IPS-15b (cell line): ENCODE results near the gene MGST2.

Source experiments
- H3K27me3 ChIP-seq: one replicate; pipeline ENCODE4 v1.6.1; 2013; ENCODE audit warnings: low read length; ENCODE audit not compliant: control insufficient read depth, insufficient read depth
- H3K36me3 ChIP-seq: one replicate; pipeline ENCODE4 v1.6.1; 2013; ENCODE audit warnings: low read length; ENCODE audit not compliant: control insufficient read depth, insufficient read depth
- H3K4me1 ChIP-seq: one replicate; pipeline ENCODE4 v1.6.1; 2013; ENCODE audit warnings: mild to moderate bottlenecking, low read length; ENCODE audit not compliant: control insufficient read depth, insufficient read depth
- H3K4me3 ChIP-seq: one replicate; pipeline ENCODE4 v1.5.1; 2013; ENCODE audit warnings: low read depth, low read length
- H3K9ac ChIP-seq: one replicate; pipeline ENCODE4 v1.6.1; 2013; ENCODE audit warnings: low read depth, mild to moderate bottlenecking, low read length
- H3K9me3 ChIP-seq: one replicate; pipeline ENCODE4 v1.6.1; 2013; ENCODE audit warnings: mild to moderate bottlenecking, low read length; ENCODE audit not compliant: control insufficient read depth, insufficient read depth

Gene MGST2

GRCh38 chr4:139675651-139676050 is 10.0 kb downstream of the MGST2 start:
- H3K4me1 ChIP-seq = peaks cover 4% of the 10 kb centered on the region
- H3K27me3 ChIP-seq = no peaks in the 10 kb centered on the region
- no peaks in the 10 kb centered on the region for H3K9me3 ChIP-seq
- H3K9ac ChIP-seq = no peak overlapping the region
- no peak overlapping the region for H3K4me3 ChIP-seq
- no peaks in the 10 kb centered on the region for H3K36me3 ChIP-seq

GRCh38 chr4:139676365-139676764 is 10.7 kb downstream of the MGST2 start:
- Histone ChIP-seq H3K9me3 (no peaks in the 10 kb centered on the region), H3K4me3 (no peak overlapping the region), H3K4me1 (peaks cover 4% of the 10 kb centered on the region), H3K9ac (no peak overlapping the region), H3K27me3 (no peaks in the 10 kb centered on the region), H3K36me3 (no peaks in the 10 kb centered on the region)

GRCh38 chr4:139676913-139677585 is 11.4 kb downstream of the MGST2 start:
- Histone ChIP-seq H3K9me3 (no peaks in the 10 kb centered on the region), H3K4me1 (peaks cover 3% of the 10 kb centered on the region), H3K27me3 (no peaks in the 10 kb centered on the region), H3K9ac (no peak overlapping the region), H3K36me3 (no peaks in the 10 kb centered on the region), H3K4me3 (no peak overlapping the region)

GRCh38 chr4:139682309-139682708 is 16.7 kb downstream of the MGST2 start:
- Histone ChIP-seq H3K36me3 (peaks cover 3% of the 10 kb centered on the region), H3K9ac (no peak overlapping the region), H3K4me3 (no peak overlapping the region), H3K9me3 (no peaks in the 10 kb centered on the region), H3K4me1 (no peaks in the 10 kb centered on the region), H3K27me3 (no peaks in the 10 kb centered on the region)

GRCh38 chr4:139682741-139683151 is 17.1 kb downstream of the MGST2 start:
- H3K27me3 ChIP-seq = no peaks in the 10 kb centered on the region
- no peak overlapping the region for H3K4me3 ChIP-seq
- H3K4me1 ChIP-seq = no peaks in the 10 kb centered on the region
- no peaks in the 10 kb centered on the region for H3K9me3 ChIP-seq
- peaks cover 3% of the 10 kb centered on the region for H3K36me3 ChIP-seq
- no peak overlapping the region for H3K9ac ChIP-seq

- H3K27me3 ChIP-seq = no peaks in the 10 kb centered on the region
- no peak overlapping the region for H3K9ac ChIP-seq
- H3K36me3 ChIP-seq = peaks cover 3% of the 10 kb centered on the region
- no peaks in the 10 kb centered on the region for H3K9me3 ChIP-seq
- H3K4me3 ChIP-seq = no peak overlapping the region
- H3K4me1 ChIP-seq = no peaks in the 10 kb centered on the region
These were observed 18.7 kb downstream of the MGST2 start for GRCh38 chr4:139684351-139684750.

GRCh38 chr4:139685180-139685579 is 19.6 kb downstream of the MGST2 start:
- no peaks in the 10 kb centered on the region for H3K9me3 ChIP-seq
- no peaks in the 10 kb centered on the region for H3K27me3 ChIP-seq
- peaks cover 3% of the 10 kb centered on the region for H3K36me3 ChIP-seq
- H3K4me1 ChIP-seq = no peaks in the 10 kb centered on the region
- H3K9ac ChIP-seq = no peak overlapping the region
- no peak overlapping the region for H3K4me3 ChIP-seq

- H3K4me3 ChIP-seq = no peak overlapping the region
- H3K9me3 ChIP-seq = no peaks in the 10 kb centered on the region
- H3K27me3 ChIP-seq = no peaks in the 10 kb centered on the region
- no peak overlapping the region for H3K9ac ChIP-seq
- H3K36me3 ChIP-seq = peaks cover 3% of the 10 kb centered on the region
- H3K4me1 ChIP-seq = no peaks in the 10 kb centered on the region
These were observed 20.5 kb downstream of the MGST2 start for GRCh38 chr4:139686130-139686529.

- no peak overlapping the region for H3K4me3 ChIP-seq
- H3K9me3 ChIP-seq = no peaks in the 10 kb centered on the region
- no peaks in the 10 kb centered on the region for H3K4me1 ChIP-seq
- H3K9ac ChIP-seq = no peak overlapping the region
- no peaks in the 10 kb centered on the region for H3K27me3 ChIP-seq
- H3K36me3 ChIP-seq = peaks cover 3% of the 10 kb centered on the region
These were observed 21.4 kb downstream of the MGST2 start for GRCh38 chr4:139686988-139687387.

GRCh38 chr4:139689093-139689722 is 23.6 kb downstream of the MGST2 start:
- Histone ChIP-seq H3K4me1 (no peaks in the 10 kb centered on the region), H3K9me3 (no peaks in the 10 kb centered on the region), H3K36me3 (no peaks in the 10 kb centered on the region), H3K4me3 (no peak overlapping the region), H3K27me3 (no peaks in the 10 kb centered on the region), H3K9ac (no peak overlapping the region)

- no peak overlapping the region for H3K9ac ChIP-seq
- no peaks in the 10 kb centered on the region for H3K27me3 ChIP-seq
- no peaks in the 10 kb centered on the region for H3K36me3 ChIP-seq
- H3K9me3 ChIP-seq = no peaks in the 10 kb centered on the region
- H3K4me1 ChIP-seq = no peaks in the 10 kb centered on the region
- H3K4me3 ChIP-seq = no peak overlapping the region
These were observed 24.8 kb downstream of the MGST2 start for GRCh38 chr4:139690419-139690818.

GRCh38 chr4:139692309-139693012 is 26.8 kb downstream of the MGST2 start:
- H3K4me1 ChIP-seq = no peaks in the 10 kb centered on the region
- H3K4me3 ChIP-seq = no peak overlapping the region
- no peaks in the 10 kb centered on the region for H3K9me3 ChIP-seq
- H3K27me3 ChIP-seq = no peaks in the 10 kb centered on the region
- H3K9ac ChIP-seq = no peak overlapping the region
- H3K36me3 ChIP-seq = no peaks in the 10 kb centered on the region
